Thymus (tissue), 11 donors: Measurements from ENCODE around the gene SYT3. TPM values are rescaled to one million over a fixed set of nuclear protein-coding genes. Genes with fewer than 3 reads are reported as not detected.
A peak's percentile ranks its signal among the peaks of the same experiment; 100 is the strongest.

Source experiments
- DNase-seq, 9 donors: peaks; one replicate each; pipeline ENCODE4 v3.0.0-alpha.2; 2013; ENCODE audit warnings: low spot score in 9 of 9, low read depth in 6 of 9, missing footprints in 1 of 9
- H3K27ac ChIP-seq, 2 donors: one replicate each; pipeline ENCODE4 v1.5.1; 2013; ENCODE audit warnings: control low read depth in 1 of 2, low read depth in 1 of 2, low read length in 1 of 2, mild to moderate bottlenecking in 1 of 2, moderate library complexity in 1 of 2
- H3K27me3 ChIP-seq, 2 donors: one replicate each; pipeline ENCODE4 v1.5.1; 2013; ENCODE audit warnings: low read length in 1 of 2; ENCODE audit not compliant: control insufficient read depth in 2 of 2, insufficient read depth in 1 of 2
- H3K36me3 ChIP-seq, 2 donors: one replicate each; pipeline ENCODE4 v1.5.1; 2013; ENCODE audit warnings: low read length in 1 of 2, mild to moderate bottlenecking in 1 of 2, moderate library complexity in 1 of 2; ENCODE audit not compliant: control insufficient read depth in 2 of 2, insufficient read depth in 2 of 2
- H3K4me1 ChIP-seq, 2 donors: one replicate each; pipeline ENCODE4 v1.5.1; 2013; ENCODE audit warnings: low read length in 2 of 2; ENCODE audit not compliant: control insufficient read depth in 2 of 2, insufficient read depth in 2 of 2
- H3K4me3 ChIP-seq, 2 donors: one replicate each; pipeline ENCODE4 v1.5.1; 2013; ENCODE audit warnings: low read length in 2 of 2, control low read depth in 1 of 2, mild to moderate bottlenecking in 1 of 2
- H3K9me3 ChIP-seq, 2 donors: one replicate each; pipeline ENCODE4 v1.5.1; 2013; ENCODE audit warnings: low read length in 1 of 2, mild to moderate bottlenecking in 1 of 2; ENCODE audit not compliant: control insufficient read depth in 2 of 2, insufficient read depth in 1 of 2
- WGBS: extraction: QIAGEN DNeasy Blood & Tissue Kit; methylation state at CpG from one replicate; pipeline ENCODE4 v1.1.7; 2013; 5-methylcytosine and 5-hydroxymethylcytosine counted together
- polyA plus RNA-seq: library from polyadenylated mRNA; stranded (reverse); fragments of 200-250 nt; gene quantifications from one replicate; pipeline ENCODE4 v1.2.3, GENCODE V29; 2013
- total RNA-seq: library from RNA; stranded (reverse); fragments of 120-200 nt; gene quantifications from one replicate; pipeline ENCODE4 v1.2.4, GENCODE V29; 2013
- donor health status: healthy.

SYT3 gene
- total and polyA plus RNA-seq, 2 donors = 0.02 to 0.09 TPM

GRCh38 chr19:50670102-50670380 lies 30.4 kb upstream of the SYT3 start:
- Histone ChIP-seq H3K27ac (no peak overlapping the region), H3K4me3 (no peak overlapping the region), H3K4me1 (no peaks in the 10 kb centered on the region), H3K36me3 (no peaks in the 10 kb centered on the region), H3K9me3 (peaks cover 0 to 3% of the 10 kb centered on the region in 2 donors), H3K27me3 (peaks cover 50 to 82% of the 10 kb centered on the region in 2 donors)
- no peak for DNase-seq
- WGBS = 53% methylated on average over 5 of the region's 5 CpGs

- no peak overlapping the region for H3K4me3 ChIP-seq
- no peaks in the 10 kb centered on the region for H3K4me1 ChIP-seq
- peaks cover 52 to 87% of the 10 kb centered on the region in 2 donors for H3K27me3 ChIP-seq
- no peak overlapping the region for H3K27ac ChIP-seq
- DNase-seq = peak in 3 of 9 donors; percentile 8 to 35 (median 20)
- 50% methylated on average over 23 of the region's 23 CpGs for WGBS
- H3K9me3 ChIP-seq = peaks cover 0 to 3% of the 10 kb centered on the region in 2 donors
- H3K36me3 ChIP-seq = no peaks in the 10 kb centered on the region
Measured at GRCh38 chr19:50669302-50670101, 29.8 kb upstream of the SYT3 start.

- no peak for DNase-seq
- Histone ChIP-seq H3K36me3 (no peaks in the 10 kb centered on the region), H3K27ac (no peak overlapping the region), H3K9me3 (peaks cover 0 to 3% of the 10 kb centered on the region in 2 donors), H3K4me1 (no peaks in the 10 kb centered on the region), H3K27me3 (peaks cover 52 to 85% of the 10 kb centered on the region in 2 donors), H3K4me3 (no peak overlapping the region)
- 45% methylated on average over 20 of the region's 20 CpGs for WGBS
Measured at GRCh38 chr19:50668879-50669278, 29.2 kb upstream of the SYT3 start.

GRCh38 chr19:50668416-50668815 lies 28.7 kb upstream of the SYT3 start:
- DNase-seq = no peak
- H3K27ac ChIP-seq = no peak overlapping the region
- no peak overlapping the region for H3K4me3 ChIP-seq
- H3K4me1 ChIP-seq = no peaks in the 10 kb centered on the region
- WGBS = 11% methylated on average over 49 of the region's 49 CpGs
- H3K36me3 ChIP-seq = no peaks in the 10 kb centered on the region
- H3K9me3 ChIP-seq = peaks cover 0 to 3% of the 10 kb centered on the region in 2 donors
- H3K27me3 ChIP-seq = peaks cover 52 to 80% of the 10 kb centered on the region in 2 donors

GRCh38 chr19:50667759-50668231 lies 28.1 kb upstream of the SYT3 start:
- Histone ChIP-seq H3K9me3 (peaks cover 0 to 3% of the 10 kb centered on the region in 2 donors), H3K36me3 (no peaks in the 10 kb centered on the region), H3K27me3 (peaks cover 52 to 76% of the 10 kb centered on the region in 2 donors), H3K27ac (no peak overlapping the region), H3K4me1 (no peaks in the 10 kb centered on the region), H3K4me3 (no peak overlapping the region)
- WGBS = 7% methylated on average over 58 of the region's 58 CpGs
- DNase-seq = no peak

GRCh38 chr19:50667177-50667758 lies 27.6 kb upstream of the SYT3 start:
- 11% methylated on average over 56 of the region's 56 CpGs for whole genome bisulfite sequencing
- Histone ChIP-seq H3K36me3 (no peaks in the 10 kb centered on the region), H3K27me3 (peaks cover 52 to 74% of the 10 kb centered on the region in 2 donors), H3K4me3 (no peak overlapping the region), H3K9me3 (peaks cover 0 to 3% of the 10 kb centered on the region in 2 donors), H3K27ac (no peak overlapping the region), H3K4me1 (no peaks in the 10 kb centered on the region)
- DNase-seq = no peak

- Histone ChIP-seq H3K27me3 (peaks cover 52 to 76% of the 10 kb centered on the region in 2 donors), H3K4me1 (no peaks in the 10 kb centered on the region), H3K27ac (no peak overlapping the region), H3K36me3 (no peaks in the 10 kb centered on the region), H3K4me3 (no peak overlapping the region), H3K9me3 (peaks cover 0 to 3% of the 10 kb centered on the region in 2 donors)
- no peak for DNase-seq
- 25% methylated on average over 47 of the region's 47 CpGs for WGBS
Measured at GRCh38 chr19:50666346-50667176, 26.9 kb upstream of the SYT3 start.

- Histone ChIP-seq H3K4me3 (no peak overlapping the region), H3K27ac (no peak overlapping the region), H3K36me3 (no peaks in the 10 kb centered on the region), H3K9me3 (peaks cover 2 to 3% of the 10 kb centered on the region in 2 donors), H3K27me3 (peaks cover 43 to 78% of the 10 kb centered on the region in 2 donors), H3K4me1 (peaks cover 0 to under 1% of the 10 kb centered on the region in 2 donors)
- WGBS = 89% methylated on average over 6 of the region's 6 CpGs
- DNase-seq = no peak
Measured at GRCh38 chr19:50664204-50664603, 24.5 kb upstream of the SYT3 start.

GRCh38 chr19:50663482-50663790 lies 23.8 kb upstream of the SYT3 start:
- WGBS = 91% methylated on average over 1 of the region's 1 CpG
- H3K4me1 ChIP-seq = peaks cover 0 to 6% of the 10 kb centered on the region in 2 donors
- no peak for DNase-seq
- no peak overlapping the region for H3K27ac ChIP-seq
- H3K4me3 ChIP-seq = no peak overlapping the region
- H3K27me3 ChIP-seq = peaks cover 41 to 81% of the 10 kb centered on the region in 2 donors
- H3K9me3 ChIP-seq = peaks cover 6% of the 10 kb centered on the region in 2 donors
- no peaks in the 10 kb centered on the region for H3K36me3 ChIP-seq
